HCT116 (cell line): ENCODE data around the gene MYH8. TPM values are rescaled to one million over a fixed set of nuclear protein-coding genes. Genes with fewer than 3 reads are reported as not detected.

Experiments
- ATAC-seq: fragments of 200-7000 bp; cut with Tn5 transposase; 2 replicates; pipeline ENCODE4 v1.9.1; 2020; ENCODE audit warnings: mild to moderate bottlenecking, moderate library complexity
- BruUV-seq: library from RNA; stranded (reverse); fragments of 400-500 nt; replicated peaks from 2 replicates; lab custom pipeline; 2021; lab: Mats Ljungman, UMichigan
- CTCF ChIA-PET: fragments of 300-600 bp; sonication (Branson Sonifier 250); formaldehyde crosslinking; loops from one replicate; lab custom pipeline; 2021; ENCODE audit warnings: antibody characterized with exemption; lab: Charles Lee
- POLR2A ChIA-PET: fragments of 300-600, 350-600 bp; sonication (Branson Sonifier 250); formaldehyde crosslinking; loops from one replicate; lab custom pipeline; 2021; ENCODE audit warnings: antibody characterized with exemption; lab: Charles Lee
- RAD21 ChIA-PET, 2 experiments: fragments of 300-600 bp; sonication (Branson Sonifier 250); formaldehyde crosslinking; loops; one replicate each; lab custom pipeline; 2023; ENCODE audit warnings: low total read pairs in 2 of 2; ENCODE audit not compliant: uncharacterized antibody in 2 of 2, unreplicated experiment in 2 of 2, low non-redundant PET in 1 of 2; lab: Charles Lee
- DNase-seq: peaks from one replicate; pipeline ENCODE4 v3.0.0-alpha.2; 2010; ENCODE audit warnings: low read depth, low spot score
- H2AFZ ChIP-seq: fragments of 200-600 bp; shearing (Covaris generic), sonication (generic); 2 replicates; pipeline ENCODE4 v1.6.1; 2017; ENCODE audit warnings: low read depth, mixed run types, mixed read lengths, antibody characterized with exemption, low read length; ENCODE audit not compliant: poor library complexity, severe bottlenecking
- H3K27ac ChIP-seq: 2 replicates; pipeline ENCODE4 v1.5.1; 2012; ENCODE audit warnings: low read depth, low read length
- H3K27me3 ChIP-seq: fragments of 200-600 bp; sonication (generic); 2 replicates; pipeline ENCODE4 v1.6.1; 2016; ENCODE audit warnings: mixed run types, low read length, mixed read lengths; ENCODE audit not compliant: insufficient read depth
- H3K36me3 ChIP-seq, 2 experiments: fragments of 200-500 bp in 1 of 2; fragments of 200-600 bp in 1 of 2; sonication (Bioruptor generic) in 1 of 2; sonication (generic) in 1 of 2; 2 replicates each; pipeline versions ENCODE4 v1.5.1 to v1.6.1; 2014 to 2016; ENCODE audit warnings: low read length in 2 of 2, inconsistent platforms in 1 of 2, mixed read lengths in 1 of 2, mixed run types in 1 of 2; ENCODE audit not compliant: insufficient read depth in 2 of 2, control insufficient read depth in 1 of 2
- H3K4me1 ChIP-seq, 2 experiments: fragments of 200-600 bp in 1 of 2; sonication (generic) in 1 of 2; 2 replicates each; pipeline versions ENCODE4 v1.5.1 to v1.6.1; 2012 to 2017; ENCODE audit warnings: low read length in 2 of 2, inconsistent platforms in 1 of 2, mild to moderate bottlenecking in 1 of 2, mixed read lengths in 1 of 2, mixed run types in 1 of 2, moderate library complexity in 1 of 2; ENCODE audit not compliant: insufficient read depth in 2 of 2, control insufficient read depth in 1 of 2
- H3K4me2 ChIP-seq: fragments of 200-600 bp; sonication (generic); 2 replicates; pipeline ENCODE4 v1.6.1; 2017; ENCODE audit warnings: mixed run types, low read length, mixed read lengths
- H3K4me3 ChIP-seq, 2 experiments: fragments of 200-600 bp in 1 of 2; sonication (generic) in 1 of 2; replicated peaks in 1 of 2; 2 replicates each; pipeline ENCODE4 v1.5.1; 2011 to 2016; ENCODE audit warnings: low read length in 2 of 2, control low read depth in 1 of 2, low read depth in 1 of 2, mild to moderate bottlenecking in 1 of 2, mixed read lengths in 1 of 2, mixed run types in 1 of 2
- H3K79me2 ChIP-seq: fragments of 200-600 bp; sonication (generic); 2 replicates; pipeline ENCODE4 v1.6.1; 2017; ENCODE audit warnings: mild to moderate bottlenecking, mixed run types, low read length, moderate library complexity, mixed read lengths; ENCODE audit not compliant: insufficient read depth
- H3K9ac ChIP-seq: fragments of 200-600 bp; sonication (generic); 2 replicates; pipeline ENCODE4 v1.6.1; 2016; ENCODE audit warnings: low read length, mixed read lengths
- H3K9me2 ChIP-seq: fragments of 200-600 bp; sonication (generic), shearing (Covaris generic); 2 replicates; pipeline ENCODE4 v1.6.1; 2017; ENCODE audit warnings: mixed run types, mild to moderate bottlenecking, moderate library complexity; ENCODE audit not compliant: insufficient read depth
- H3K9me3 ChIP-seq, 2 experiments: fragments of 200-500 bp in 1 of 2; fragments of 200-600 bp in 1 of 2; sonication (Bioruptor generic) in 1 of 2; sonication (generic) in 1 of 2; 2 replicates each; pipeline ENCODE4 v1.6.1; 2014 to 2017; ENCODE audit warnings: low read length in 2 of 2, mixed read lengths in 2 of 2, inconsistent platforms in 1 of 2, low read depth in 1 of 2, mild to moderate bottlenecking in 1 of 2, mixed run types in 1 of 2, moderate library complexity in 1 of 2; ENCODE audit not compliant: control insufficient read depth in 1 of 2, insufficient read depth in 1 of 2
- H4K20me1 ChIP-seq: fragments of 200-600 bp; sonication (generic), shearing (Covaris generic); 2 replicates; pipeline ENCODE4 v1.6.1; 2017; ENCODE audit warnings: mixed run types, mild to moderate bottlenecking, moderate library complexity; ENCODE audit not compliant: insufficient read depth
- CBX3 ChIP-seq: IDR thresholded peaks from 2 replicates; pipeline ENCODE4 v1.6.1; 2012; ENCODE audit warnings: low read depth
- CEBPB ChIP-seq: IDR thresholded peaks from 2 replicates; pipeline ENCODE4 v1.6.1; 2012; ENCODE audit warnings: low read depth
- CTCF ChIP-seq, 3 experiments: fragments of 200-600 bp in 1 of 3; sonication (generic) in 1 of 3; IDR thresholded peaks in 2 of 3; conservative IDR thresholded peaks in 1 of 3; 2 replicates each; pipeline ENCODE4 v1.5.1; 2012 to 2017; ENCODE audit warnings: low read depth in 2 of 3, low read length in 2 of 3, antibody characterized with exemption in 1 of 3, borderline replicate concordance in 1 of 3, control low read depth in 1 of 3, mild to moderate bottlenecking in 1 of 3, mixed read lengths in 1 of 3, mixed run types in 1 of 3, moderate library complexity in 1 of 3; ENCODE audit not compliant: insufficient read depth in 1 of 3
- REST ChIP-seq: IDR thresholded peaks from 2 replicates; pipeline ENCODE4 v1.6.1; 2012; ENCODE audit warnings: low read depth
- SP1 ChIP-seq: IDR thresholded peaks from 2 replicates; pipeline ENCODE4 v1.6.1; 2012; ENCODE audit warnings: low read depth
- SRF ChIP-seq: IDR thresholded peaks from 2 replicates; pipeline ENCODE4 v1.6.1; 2012; ENCODE audit warnings: low read depth
- TCF7L2 ChIP-seq: IDR thresholded peaks from 2 replicates; pipeline ENCODE4 v1.7.0; 2011; ENCODE audit warnings: borderline replicate concordance, inconsistent platforms; ENCODE audit not compliant: insufficient read depth, insufficient read length; ENCODE audit errors: extremely low read depth
- intact Hi-C: fragments of 100-400 bp; cut with micrococcal nuclease; formaldehyde crosslinking; loops from 2 replicates; pipeline ENCODE4 v1.10.0; 2022
- total RNA-seq: library from RNA; stranded (reverse); gene quantifications from one replicate; pipeline ENCODE4 v1.2.1, GENCODE V29; 2021; ENCODE audit not compliant: unreplicated experiment

MYH8 gene
- total RNA-seq, 1 experiment from 2014 or later: not detected

GRCh38 chr17:10463402-10463801 is 41.7 kb upstream of the MYH8 start:
- Histone ChIP-seq H3K9ac (no peak overlapping the region), H3K4me1 (no peaks in the 10 kb centered on the region), H3K27ac (no peak overlapping the region), H3K27me3 (peaks cover 27% of the 10 kb centered on the region), H4K20me1 (no peaks in the 10 kb centered on the region), H2AFZ (no peak overlapping the region), H3K9me3 (no peaks in the 10 kb centered on the region), H3K4me3 (no peak overlapping the region), H3K79me2 (no peaks in the 10 kb centered on the region), H3K36me3 (no peaks in the 10 kb centered on the region), H3K4me2 (no peak overlapping the region), H3K9me2 (no peaks in the 10 kb centered on the region)
- CTCF ChIA-PET: no interaction called here
- POLR2A ChIA-PET: no interaction called here
- ATAC-seq: peak; percentile 59; the same call in 1 of the 2 replicates
- RAD21 ChIA-PET: no interaction called here
- intact Hi-C loops: no loop called here
- no peak for DNase-seq
- TF ChIP-seq CEBPB (no peak), CTCF (IDR thresholded peaks at IDR 0.05 in 2 of 3, conservative IDR thresholded peaks at IDR 0.05 in 1 of 3; ENCODE audit: borderline replicate concordance in 1 of 3, insufficient read depth in 1 of 3, low read depth in 2 of 3, low read length in 2 of 3) (peak in 2 of 3 experiments; percentile 33 to 48; a peak in 3 of 6 replicates)
- BruUV-seq: no TSS peak

GRCh38 chr17:10460062-10460461 is 38.3 kb upstream of the MYH8 start:
- ATAC-seq: no peak
- Histone ChIP-seq H3K4me1 (no peaks in the 10 kb centered on the region), H3K79me2 (no peaks in the 10 kb centered on the region), H3K4me2 (no peak overlapping the region), H3K9me3 (no peaks in the 10 kb centered on the region), H3K27ac (no peak overlapping the region), H3K27me3 (peaks cover 31% of the 10 kb centered on the region), H3K4me3 (no peak overlapping the region), H3K9ac (no peak overlapping the region)
- DNase-seq: no peak
- RAD21 ChIA-PET: no interaction called here
- no TSS peak for BruUV-seq
- CTCF ChIA-PET: no interaction called here
- intact Hi-C loops: no loop called here
- TF ChIP-seq SP1: no peak
- TF ChIP-seq TCF7L2: no peak
- TF ChIP-seq REST: no peak
- no peak for TF ChIP-seq CBX3
- TF ChIP-seq SRF: no peak
- TF ChIP-seq, all 23 proteins: peak for 0
- Histone ChIP-seq H4K20me1 (no peaks in the 10 kb centered on the region), H3K9me2 (no peaks in the 10 kb centered on the region), H2AFZ (no peak overlapping the region), H3K36me3 (no peaks in the 10 kb centered on the region)
- POLR2A ChIA-PET: no interaction called here
